Psoas muscle (tissue), 8 donors: ENCODE measurements around the gene CHPF2. TPM values are rescaled to one million over a fixed set of nuclear protein-coding genes. Genes with fewer than 3 reads are reported as not detected.

Source experiments
- ATAC-seq, 4 donors: fragments of 200-7000 bp; cut with Tn5 transposase; one replicate each; pipeline ENCODE4 v1.9.1; 2020; ENCODE audit warnings: moderate library complexity in 3 of 4, mild to moderate bottlenecking in 2 of 4
- DNase-seq, 2 donors: peaks; one replicate each; pipeline ENCODE4 v3.0.0-alpha.2; 2020
- H3K27ac ChIP-seq: fragments of 200-600 bp; one replicate; pipeline ENCODE4 v1.8.0; 2022
- H3K27me3 ChIP-seq, 3 donors: fragments of 200-600 bp in 1 of 3; one replicate each; pipeline versions ENCODE4 v1.6.1 to v1.8.0; 2013 to 2022; ENCODE audit warnings: low read length in 2 of 3, mild to moderate bottlenecking in 2 of 3, moderate library complexity in 1 of 3; ENCODE audit not compliant: insufficient read depth in 3 of 3
- H3K36me3 ChIP-seq, 2 donors: fragments of 200-600 bp in 1 of 2; one replicate each; pipeline versions ENCODE4 v1.6.1 to v1.8.0; 2013 to 2022; ENCODE audit warnings: low read depth in 1 of 2, mild to moderate bottlenecking in 1 of 2, moderate library complexity in 1 of 2; ENCODE audit not compliant: insufficient read depth in 1 of 2
- H3K4me1 ChIP-seq: fragments of 200-600 bp; one replicate; pipeline ENCODE4 v1.8.0; 2022
- H3K4me3 ChIP-seq: fragments of 200-600 bp; one replicate; pipeline ENCODE4 v1.8.0; 2022; ENCODE audit warnings: mild to moderate bottlenecking
- H3K9me3 ChIP-seq: fragments of 200-600 bp; one replicate; pipeline ENCODE4 v1.8.0; 2022
- WGBS, 3 donors: extraction: QIAGEN DNeasy Blood & Tissue Kit; methylation state at CpG; one replicate each; pipeline versions ENCODE4 v1.1.6 to v1.1.7; 2013; 5-methylcytosine and 5-hydroxymethylcytosine counted together
- intact Hi-C, 2 donors: fragments of 100-400 bp; cut with DNase I; formaldehyde crosslinking; loops; one replicate each; pipeline versions ENCODE4 v1.11.0 to v1.14.2; 2022
- polyA plus RNA-seq, 3 donors: library from polyadenylated mRNA; stranded (reverse); fragments of 200-250 nt; gene quantifications; one replicate each; pipeline ENCODE4 v1.2.3, GENCODE V29; 2013
- total RNA-seq, 4 donors: library from RNA; stranded (reverse); fragmentation: NEBNext Ultra II Directional in 2 of 4; extraction: Animal tissue kit (Norgen Biotek cat#: 25700) in 2 of 4; gene quantifications; one replicate each; pipeline versions ENCODE4 v1.2.1 to v1.2.4, GENCODE V29; 2021 to 2023
- TF ChIP-seq, protein P1 (sequence below): fragments of 200-600 bp; IDR thresholded peaks from one replicate; pipeline ENCODE4 v1.8.0; 2022; ENCODE audit warnings: antibody characterized with exemption
- donor health status: healthy with polysubstance abuse.
- donor health status: DM: no; HTN: no; CAD: no; lungs with moderate emphysema.
- donor health status: Bipolar disorder and iron deficiency.
- donor health status: healthy.
- donor health status: DM: yes; HTN: yes; CAD: no.
- donor health status: DM: no; HTN: no; CAD: no.
- donor health status: DM: no; HTN: no; CAD: no.
- donor health status: DM: yes; HTN: yes; CAD: no.

The CHPF2 gene
- total and polyA plus RNA-seq, 7 donors = 5.3 to 19.8 (median 10.1) TPM

DNA sequence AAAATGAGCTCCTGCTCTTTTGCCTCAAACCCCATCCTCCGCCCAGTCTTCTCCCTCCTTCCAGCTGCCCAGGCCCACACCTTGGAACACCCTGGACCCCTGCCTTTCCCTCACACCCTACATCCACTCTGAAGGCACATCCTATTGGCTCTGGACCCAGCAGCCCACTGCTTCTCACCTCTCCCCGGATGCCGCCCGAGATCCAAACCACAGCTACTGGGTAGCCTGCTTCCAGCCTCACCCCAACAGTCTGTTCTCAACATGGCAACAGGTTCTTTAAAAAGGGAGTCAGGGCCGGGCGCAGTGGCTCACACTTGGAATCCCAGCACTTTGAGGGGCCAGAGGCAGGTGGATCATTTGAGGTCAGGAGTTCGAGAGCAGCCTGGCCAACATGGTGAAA lies 25.7 kb downstream of the CHPF2 start:
- DNase-seq (no peak), ATAC-seq (no peak)
- Histone ChIP-seq H3K9me3 (no peaks in the 10 kb centered on the region), H3K36me3 (no peaks in the 10 kb centered on the region), H3K4me3 (no peak overlapping the region), H3K27ac (no peak overlapping the region), H3K27me3 (peaks cover 0 to 31% (median 9%) of the 10 kb centered on the region in 3 donors), H3K4me1 (peaks cover 6% of the 10 kb centered on the region)
- WGBS, 3 donors = 88 to 97% (median 89%) methylated on average over 7 of the region's 7 CpGs
- TF ChIP-seq, protein P1, sequence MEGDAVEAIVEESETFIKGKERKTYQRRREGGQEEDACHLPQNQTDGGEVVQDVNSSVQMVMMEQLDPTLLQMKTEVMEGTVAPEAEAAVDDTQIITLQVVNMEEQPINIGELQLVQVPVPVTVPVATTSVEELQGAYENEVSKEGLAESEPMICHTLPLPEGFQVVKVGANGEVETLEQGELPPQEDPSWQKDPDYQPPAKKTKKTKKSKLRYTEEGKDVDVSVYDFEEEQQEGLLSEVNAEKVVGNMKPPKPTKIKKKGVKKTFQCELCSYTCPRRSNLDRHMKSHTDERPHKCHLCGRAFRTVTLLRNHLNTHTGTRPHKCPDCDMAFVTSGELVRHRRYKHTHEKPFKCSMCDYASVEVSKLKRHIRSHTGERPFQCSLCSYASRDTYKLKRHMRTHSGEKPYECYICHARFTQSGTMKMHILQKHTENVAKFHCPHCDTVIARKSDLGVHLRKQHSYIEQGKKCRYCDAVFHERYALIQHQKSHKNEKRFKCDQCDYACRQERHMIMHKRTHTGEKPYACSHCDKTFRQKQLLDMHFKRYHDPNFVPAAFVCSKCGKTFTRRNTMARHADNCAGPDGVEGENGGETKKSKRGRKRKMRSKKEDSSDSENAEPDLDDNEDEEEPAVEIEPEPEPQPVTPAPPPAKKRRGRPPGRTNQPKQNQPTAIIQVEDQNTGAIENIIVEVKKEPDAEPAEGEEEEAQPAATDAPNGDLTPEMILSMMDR = no peak
- intact Hi-C loops = no loop called here

DNA sequence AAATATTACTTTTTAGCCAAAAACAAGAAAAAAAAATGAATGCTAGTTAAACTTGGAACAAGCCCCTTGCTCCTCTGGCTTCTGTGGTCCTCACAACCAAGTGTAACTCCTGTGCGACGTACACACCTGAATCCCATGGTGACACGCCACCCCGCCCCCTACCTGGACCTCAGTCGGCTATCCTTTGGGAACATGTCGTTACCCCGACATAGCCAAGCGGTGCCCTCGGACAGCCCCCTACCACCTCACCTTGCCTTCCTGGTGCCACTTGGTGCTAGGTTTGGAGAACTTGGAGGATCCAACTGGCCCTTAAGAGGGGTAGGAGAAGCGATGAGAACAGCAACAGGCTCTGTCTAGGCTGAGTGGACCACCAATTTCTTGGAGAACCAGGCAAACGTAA lies 28.2 kb downstream of the CHPF2 start:
- H3K36me3 ChIP-seq = no peaks in the 10 kb centered on the region
- TF ChIP-seq, protein P1 = no peak
- no peaks in the 10 kb centered on the region for H3K9me3 ChIP-seq
- intact Hi-C loops = no loop called here
- DNase-seq (peak in 1 of 2 donors; percentile 38), ATAC-seq (no peak)
- H3K4me3 ChIP-seq = no peak overlapping the region
- WGBS, 3 donors = 91 to 92% (median 91%) methylated on average over 11 of the region's 11 CpGs
- peaks cover 0 to 39% (median 9%) of the 10 kb centered on the region in 3 donors for H3K27me3 ChIP-seq
- H3K27ac ChIP-seq = no peak overlapping the region
- no peaks in the 10 kb centered on the region for H3K4me1 ChIP-seq

DNA sequence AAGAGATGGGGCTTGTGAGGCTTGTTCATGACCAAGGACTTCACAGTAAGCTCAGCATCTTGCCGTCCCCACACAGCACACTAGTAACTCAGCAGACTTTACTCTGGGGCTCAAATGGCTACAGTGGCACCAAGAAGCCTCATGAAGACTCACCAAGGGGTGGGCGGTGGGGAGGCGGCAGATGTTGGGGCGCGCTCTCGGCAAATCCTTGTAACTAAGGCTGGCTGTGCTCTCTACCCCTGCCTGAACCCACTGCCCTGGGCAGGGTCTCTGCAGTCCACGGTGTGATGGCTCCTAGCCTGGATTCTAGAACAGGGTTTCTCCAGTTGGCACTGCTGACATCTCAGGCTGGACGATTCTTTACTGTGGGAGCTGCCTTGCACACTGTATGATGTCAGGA lies 28.6 kb downstream of the CHPF2 start:
- H3K4me1 ChIP-seq = no peaks in the 10 kb centered on the region
- H3K4me3 ChIP-seq = no peak overlapping the region
- no peaks in the 10 kb centered on the region for H3K36me3 ChIP-seq
- TF ChIP-seq, protein P1 = no peak
- WGBS, 3 donors = 71 to 76% (median 72%) methylated on average over 8 of the region's 8 CpGs
- ATAC-seq (no peak), DNase-seq (peak in 1 of 2 donors; percentile 15)
- peaks cover 0 to 39% (median 9%) of the 10 kb centered on the region in 3 donors for H3K27me3 ChIP-seq
- H3K27ac ChIP-seq = no peak overlapping the region
- no peaks in the 10 kb centered on the region for H3K9me3 ChIP-seq
- intact Hi-C loops = no loop called here

DNA sequence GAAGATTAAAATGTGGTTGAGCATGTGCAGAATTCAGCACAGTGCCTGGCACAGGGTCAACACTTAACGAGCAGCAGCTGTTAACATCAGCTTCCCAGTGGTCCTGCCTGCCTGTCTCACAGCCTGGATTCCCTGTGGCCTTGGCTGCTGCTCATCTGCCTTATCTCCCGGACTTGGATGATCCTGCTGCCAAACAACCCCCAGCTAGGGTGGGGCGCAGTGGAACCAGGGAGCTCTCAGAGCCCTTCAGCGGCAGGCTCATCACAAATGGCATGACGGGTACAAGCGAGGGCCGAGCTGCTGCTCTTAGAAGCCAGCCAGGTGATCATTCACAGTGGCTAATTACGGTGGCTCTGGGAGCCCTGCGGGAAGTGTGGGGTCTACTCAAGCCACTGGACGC lies 29.2 kb downstream of the CHPF2 start:
- Histone ChIP-seq H3K9me3 (no peaks in the 10 kb centered on the region), H3K27ac (no peak overlapping the region), H3K27me3 (peaks cover 0 to 39% (median 9%) of the 10 kb centered on the region in 3 donors), H3K4me1 (no peaks in the 10 kb centered on the region), H3K36me3 (no peaks in the 10 kb centered on the region), H3K4me3 (no peak overlapping the region)
- intact Hi-C loops = no loop called here
- 18 to 26% (median 25%) methylated on average over 10 of the region's 10 CpGs for WGBS, 3 donors
- ATAC-seq (no peak), DNase-seq (no peak)
- TF ChIP-seq, protein P1 = no peak

DNA sequence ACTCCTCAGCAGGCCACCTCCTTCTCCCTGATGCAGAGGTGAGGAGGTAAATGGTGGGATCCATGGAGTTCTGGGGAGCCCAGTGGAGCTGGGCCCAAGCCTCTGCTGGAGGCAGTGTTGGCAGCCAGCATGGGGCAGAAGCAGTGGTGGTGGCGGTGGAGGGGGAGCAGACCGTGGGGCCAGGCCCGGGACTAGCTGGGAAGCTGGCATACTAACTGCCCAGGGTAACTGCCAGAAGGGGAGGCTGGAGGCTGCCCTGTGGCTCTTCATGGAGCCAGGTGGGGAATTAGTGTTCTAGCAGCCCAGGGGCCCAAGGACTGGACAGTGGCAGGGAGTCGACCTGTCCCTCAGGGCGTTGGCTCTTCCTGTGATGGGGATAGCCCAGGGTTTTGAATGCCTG lies 32.3 kb downstream of the CHPF2 start:
- TF ChIP-seq, protein P1 = no peak

More for the DNA sequence above, 32.3 kb downstream of the CHPF2 start:
- H3K9me3 ChIP-seq = no peaks in the 10 kb centered on the region
- no peak overlapping the region for H3K4me3 ChIP-seq
- ATAC-seq (no peak), DNase-seq (no peak)
- H3K27ac ChIP-seq = no peak overlapping the region
- 66 to 82% (median 82%) methylated on average over 5 of the region's 5 CpGs for WGBS, 3 donors
- no peaks in the 10 kb centered on the region for H3K4me1 ChIP-seq
- H3K27me3 ChIP-seq = peaks cover 0 to 30% (median 3%) of the 10 kb centered on the region in 3 donors
- intact Hi-C loops = no loop called here
- no peaks in the 10 kb centered on the region for H3K36me3 ChIP-seq
